Bronchial epithelial cell (primary cell): ENCODE measurements around the gene NNMT. TPM values are rescaled to one million over a fixed set of nuclear protein-coding genes. Genes with fewer than 3 reads are reported as not detected.

Source experiments
- DNase-seq: peaks from one replicate; pipeline ENCODE4 v3.0.0-alpha.2; 2010; ENCODE audit warnings: low read depth
- FAIRE-seq: peaks from 2 replicates; lab custom pipeline; 2011; peaks lifted over from hg19 to GRCh38; lab: Jason Lieb, UNC
- H3K27me3 ChIP-seq: 2 replicates; pipeline ENCODE4 v1.5.1; 2011; ENCODE audit warnings: low read length; ENCODE audit not compliant: control insufficient read depth, insufficient read depth
- H3K36me3 ChIP-seq: 2 replicates; pipeline ENCODE4 v1.5.1; 2011; ENCODE audit warnings: low read length; ENCODE audit not compliant: control insufficient read depth, insufficient read depth
- H3K4me3 ChIP-seq: 2 replicates; pipeline ENCODE4 v1.5.1; 2011; ENCODE audit warnings: mild to moderate bottlenecking, low read depth, low read length, control low read depth
- CTCF ChIP-seq: IDR thresholded peaks from 2 replicates; pipeline ENCODE4 v1.5.1; 2011; ENCODE audit warnings: mild to moderate bottlenecking, moderate library complexity, low read length, control low read depth, inconsistent platforms; ENCODE audit not compliant: insufficient read depth, severe bottlenecking
- total RNA-seq: library from RNA; depleted of rRNA; stranded (reverse); fragments of >200 nt; gene quantifications from 2 replicates; pipeline ENCODE4 v1.2.1, GENCODE V29; 2014

Gene NNMT
- total RNA-seq, 1 donor from 2014 or later = 11.6 TPM

DNA sequence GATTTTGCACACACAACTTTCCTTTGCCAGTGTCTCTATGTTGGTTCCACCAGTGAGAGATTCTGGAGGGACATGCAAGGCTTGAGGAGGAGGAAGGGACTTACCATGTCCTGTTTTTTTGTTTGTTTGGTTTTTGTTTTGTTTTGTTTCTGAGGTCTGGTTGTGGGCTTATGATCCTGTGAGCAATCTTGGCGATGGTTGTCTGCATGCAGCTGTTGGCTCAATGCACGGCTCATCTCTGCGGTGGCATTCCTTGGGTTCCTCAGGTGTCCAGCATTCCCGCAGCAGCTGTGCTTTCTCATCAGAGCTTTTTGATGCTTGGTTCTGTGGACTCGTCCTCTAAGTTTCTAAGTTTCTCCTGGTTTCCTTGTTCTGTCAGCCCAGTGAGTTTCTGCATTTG is 4.8 kb upstream of the NNMT start:
- no peak for TF ChIP-seq CTCF
- H3K4me3 ChIP-seq = no peak overlapping the region
- no peaks in the 10 kb centered on the region for H3K27me3 ChIP-seq
- DNase-seq (no peak), FAIRE-seq (no peak)
- H3K36me3 ChIP-seq = no peaks in the 10 kb centered on the region

- FAIRE-seq (no peak), DNase-seq (peak; percentile 57)
- H3K27me3 ChIP-seq = no peaks in the 10 kb centered on the region
- H3K36me3 ChIP-seq = no peaks in the 10 kb centered on the region
- no peak overlapping the region for H3K4me3 ChIP-seq
- no peak for TF ChIP-seq CTCF
Observed at GRCh38 chr11:114291842-114292680, 4.1 kb upstream of the NNMT start.

- FAIRE-seq = no peak
- DNase-seq = peak; percentile 26
- no peak overlapping the region for H3K4me3 ChIP-seq
Observed at GRCh38 chr11:114293201-114293711, 2.9 kb upstream of the NNMT start.

DNA sequence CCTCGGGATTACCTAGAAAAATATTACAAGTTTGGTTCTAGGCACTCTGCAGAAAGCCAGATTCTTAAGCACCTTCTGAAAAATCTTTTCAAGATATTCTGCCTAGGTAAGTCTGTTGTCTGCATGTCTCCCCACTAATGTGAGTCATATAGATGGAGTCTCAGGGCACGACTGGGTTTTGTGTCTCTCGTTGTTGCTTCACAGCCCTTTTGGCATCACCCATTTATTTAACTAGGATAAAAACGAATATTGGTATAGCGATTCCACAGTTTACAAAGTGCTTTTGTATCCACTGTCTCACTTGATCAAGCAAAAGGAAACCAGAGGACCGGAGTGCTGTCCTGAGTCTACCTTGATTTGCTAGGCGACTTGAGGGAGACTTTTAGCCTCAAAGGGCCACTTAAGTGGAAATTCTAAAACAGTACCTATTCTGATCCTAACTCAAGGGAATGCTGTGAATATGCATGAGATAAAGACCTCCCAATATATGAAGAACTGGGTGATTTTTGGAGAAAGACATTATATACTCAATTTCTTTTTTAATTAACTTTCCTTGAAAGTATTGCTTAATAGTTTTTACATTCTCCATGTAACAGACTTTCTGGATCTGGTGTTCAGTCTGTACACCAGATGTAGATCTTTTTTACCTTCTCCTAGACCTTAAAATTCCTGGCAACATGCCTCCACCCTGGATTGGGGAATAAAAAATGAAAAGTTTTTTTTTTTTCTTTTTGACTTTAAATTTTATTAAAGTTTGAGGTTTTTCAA is 590 bp downstream of the NNMT start:
- Histone ChIP-seq H3K27me3 (no peaks in the 10 kb centered on the region), H3K36me3 (no peaks in the 10 kb centered on the region), H3K4me3 (no peak overlapping the region)
- no peak for TF ChIP-seq CTCF
- DNase-seq (peak; percentile 60), FAIRE-seq (no peak)

More at GRCh38 chr11:114293201-114293711, 2.9 kb upstream of the NNMT start:
- H3K27me3 ChIP-seq = no peaks in the 10 kb centered on the region
- no peak for TF ChIP-seq CTCF
- H3K36me3 ChIP-seq = no peaks in the 10 kb centered on the region

- TF ChIP-seq CTCF = no peak
- no peak for FAIRE-seq
- no peak overlapping the region for H3K4me3 ChIP-seq
Observed at GRCh38 chr11:114297806-114298709, 1.9 kb downstream of the NNMT start.

More at GRCh38 chr11:114297806-114298709, 1.9 kb downstream of the NNMT start:
- no peak for DNase-seq
- no peaks in the 10 kb centered on the region for H3K27me3 ChIP-seq
- no peaks in the 10 kb centered on the region for H3K36me3 ChIP-seq
